Mesendoderm (in vitro differentiated cells): Measurements from ENCODE around the gene PELI3. TPM values are rescaled to one million over a fixed set of nuclear protein-coding genes. Genes with fewer than 3 reads are reported as not detected.

Source experiments
- DNase-seq: peaks from one replicate; pipeline ENCODE4 v3.0.0; 2013
- H2AK5ac ChIP-seq: 2 replicates; pipeline ENCODE4 v1.6.1; 2013; ENCODE audit warnings: low read length, inconsistent platforms
- H2BK120ac ChIP-seq: 2 replicates; pipeline ENCODE4 v1.6.1; 2013; ENCODE audit warnings: low read depth, mild to moderate bottlenecking, low read length, moderate library complexity, mixed read lengths
- H2BK15ac ChIP-seq: replicated peaks from 2 replicates; pipeline ENCODE4 v1.6.1; 2013; ENCODE audit warnings: low read depth, mild to moderate bottlenecking, moderate library complexity
- H2BK5ac ChIP-seq: 2 replicates; pipeline ENCODE4 v1.6.1; 2013; ENCODE audit warnings: low read length, inconsistent platforms
- H3K18ac ChIP-seq: 2 replicates; pipeline ENCODE4 v1.6.1; 2013; ENCODE audit warnings: mild to moderate bottlenecking, low read length, mixed read lengths
- H3K23ac ChIP-seq: one replicate; pipeline ENCODE4 v1.6.1; 2013; ENCODE audit warnings: low read length
- H3K27ac ChIP-seq: 2 replicates; pipeline ENCODE4 v1.5.1; 2013; ENCODE audit warnings: low read depth, mild to moderate bottlenecking, inconsistent platforms, low read length, moderate library complexity
- H3K27me3 ChIP-seq: 2 replicates; pipeline ENCODE4 v1.6.1; 2013; ENCODE audit warnings: low read length, control low read depth, mild to moderate bottlenecking, inconsistent platforms; ENCODE audit not compliant: insufficient read depth, poor library complexity
- H3K36me3 ChIP-seq: 2 replicates; pipeline ENCODE4 v1.6.1; 2013; ENCODE audit warnings: low read length, inconsistent platforms; ENCODE audit not compliant: control insufficient read depth, insufficient read depth
- H3K4ac ChIP-seq: one replicate; pipeline ENCODE4 v1.6.1; 2013; ENCODE audit warnings: low read depth, mild to moderate bottlenecking, low read length, moderate library complexity
- H3K4me1 ChIP-seq: 2 replicates; pipeline ENCODE4 v1.6.1; 2013; ENCODE audit warnings: low read depth, low read length, inconsistent platforms; ENCODE audit not compliant: control insufficient read depth
- H3K4me2 ChIP-seq: 2 replicates; pipeline ENCODE4 v1.6.1; 2013; ENCODE audit warnings: low read length
- H3K4me3 ChIP-seq: 2 replicates; pipeline ENCODE4 v1.5.1; 2013; ENCODE audit warnings: mild to moderate bottlenecking, low read length
- H3K56ac ChIP-seq: one replicate; pipeline ENCODE4 v1.6.1; 2013; ENCODE audit warnings: low read length
- H3K79me1 ChIP-seq: 2 replicates; pipeline ENCODE4 v1.6.1; 2013; ENCODE audit warnings: low read length, inconsistent platforms
- H3K79me2 ChIP-seq: 2 replicates; pipeline ENCODE4 v1.6.1; 2013; ENCODE audit warnings: mild to moderate bottlenecking, low read length; ENCODE audit not compliant: control insufficient read depth, insufficient read depth
- H3K9ac ChIP-seq: 2 replicates; pipeline ENCODE4 v1.6.1; 2013; ENCODE audit warnings: low read length, inconsistent platforms
- H4K5ac ChIP-seq: one replicate; pipeline ENCODE4 v1.6.1; 2013; ENCODE audit warnings: low read length
- H4K8ac ChIP-seq: one replicate; pipeline ENCODE4 v1.6.1; 2013; ENCODE audit warnings: low read depth, mild to moderate bottlenecking, control low read depth, low read length, moderate library complexity
- WGBS: extraction: QIAGEN DNeasy Blood & Tissue Kit; methylation state at CpG from one replicate; pipeline ENCODE4 v1.1.7; 2013; ENCODE audit warnings: low lambda C conversion rate, missing lambda C conversion rate; ENCODE audit not compliant: insufficient coverage; ENCODE audit errors: extremely low coverage; 5-methylcytosine and 5-hydroxymethylcytosine counted together
- polyA plus RNA-seq, 2 experiments: library from polyadenylated mRNA; stranded (reverse); fragments of 200-250 nt; gene quantifications; one replicate each; pipeline ENCODE4 v1.2.3, GENCODE V29; 2013

Gene PELI3
- polyA plus RNA-seq (2013, experiment 1 of 2) = 3.1 TPM
- 3.4 TPM for polyA plus RNA-seq (2013, experiment 2 of 2)

- peak within 1 kb of the TSS; percentile 11 for H2BK5ac ChIP-seq
- peak within 1 kb of the TSS; percentile 84 for H3K4me2 ChIP-seq
- no peaks in the 10 kb centered on the region for H3K27me3 ChIP-seq
- H2BK120ac ChIP-seq = no peak within 1 kb of the TSS
- H3K18ac ChIP-seq = peak within 1 kb of the TSS; percentile 17
- H3K4ac ChIP-seq = peak within 1 kb of the TSS; percentile 73
- no peaks in the 10 kb centered on the region for H3K79me2 ChIP-seq
- peak within 1 kb of the TSS; percentile 74 for H3K9ac ChIP-seq
- H3K36me3 ChIP-seq = no peaks in the 10 kb centered on the region
- no CpG with 5 or more reads among the region's 63 CpGs for WGBS
- H3K56ac ChIP-seq = peak within 1 kb of the TSS; percentile 85
- H2AK5ac ChIP-seq = no peak within 1 kb of the TSS
- H4K8ac ChIP-seq = no peak within 1 kb of the TSS
- no peak within 1 kb of the TSS for H3K27ac ChIP-seq
- H3K4me1 ChIP-seq = peaks cover 8% of the 10 kb centered on the region
- no peak within 1 kb of the TSS for H3K23ac ChIP-seq
- no peaks in the 10 kb centered on the region for H3K79me1 ChIP-seq
- no peak within 1 kb of the TSS for H2BK15ac ChIP-seq
- no peak within 1 kb of the TSS for H4K5ac ChIP-seq
- peak; percentile 93 for DNase-seq
- peak within 1 kb of the TSS; percentile 69 for H3K4me3 ChIP-seq
Measured at GRCh38 chr11:66466225-66467033, at the start of gene PELI3. PELI3 (plus strand) TSS chr11:66466905; CDS start chr11:66468129, 1,224 bp downstream.

GRCh38 chr11:66417000-66417399 is 49.7 kb upstream of the PELI3 start:
- Histone ChIP-seq H3K18ac (no peak overlapping the region), H2BK120ac (no peak overlapping the region), H3K4me3 (no peak overlapping the region), H3K79me2 (no peaks in the 10 kb centered on the region), H4K5ac (no peak overlapping the region), H2BK15ac (no peak overlapping the region), H2BK5ac (no peak overlapping the region), H3K4me1 (peaks cover 2% of the 10 kb centered on the region), H3K27me3 (peaks cover 22% of the 10 kb centered on the region), H3K4ac (no peak overlapping the region), H3K79me1 (no peaks in the 10 kb centered on the region), H3K56ac (no peak overlapping the region), H3K4me2 (no peak overlapping the region), H2AK5ac (no peak overlapping the region), H3K27ac (no peak overlapping the region), H3K23ac (no peak overlapping the region), H3K36me3 (no peaks in the 10 kb centered on the region), H4K8ac (no peak overlapping the region), H3K9ac (no peak overlapping the region)
- WGBS = no CpG with 5 or more reads among the region's 11 CpGs
- no peak for DNase-seq

- H3K4ac ChIP-seq = no peak overlapping the region
- H4K8ac ChIP-seq = no peak overlapping the region
- no peak overlapping the region for H2BK15ac ChIP-seq
- H2BK120ac ChIP-seq = no peak overlapping the region
- H3K4me3 ChIP-seq = no peak overlapping the region
- no peaks in the 10 kb centered on the region for H3K36me3 ChIP-seq
- peaks cover 2% of the 10 kb centered on the region for H3K4me1 ChIP-seq
- no peak overlapping the region for H3K27ac ChIP-seq
- DNase-seq = peak; percentile 92
- H3K79me2 ChIP-seq = no peaks in the 10 kb centered on the region
- H3K56ac ChIP-seq = no peak overlapping the region
- H2AK5ac ChIP-seq = no peak overlapping the region
- peaks cover 22% of the 10 kb centered on the region for H3K27me3 ChIP-seq
- no peak overlapping the region for H3K4me2 ChIP-seq
- no CpG with 5 or more reads among the region's 16 CpGs for WGBS
- H4K5ac ChIP-seq = no peak overlapping the region
- H2BK5ac ChIP-seq = no peak overlapping the region
- no peaks in the 10 kb centered on the region for H3K79me1 ChIP-seq
- no peak overlapping the region for H3K9ac ChIP-seq
- no peak overlapping the region for H3K23ac ChIP-seq
- H3K18ac ChIP-seq = no peak overlapping the region
Measured at GRCh38 chr11:66418168-66418985, 48.3 kb upstream of the PELI3 start.

- Histone ChIP-seq H3K79me1 (no peaks in the 10 kb centered on the region), H2AK5ac (no peak overlapping the region), H2BK120ac (no peak overlapping the region), H3K9ac (no peak overlapping the region), H3K56ac (no peak overlapping the region), H3K23ac (no peak overlapping the region), H3K4me3 (no peak overlapping the region), H4K8ac (no peak overlapping the region), H3K27ac (no peak overlapping the region), H3K4me2 (no peak overlapping the region), H3K79me2 (no peaks in the 10 kb centered on the region), H3K4me1 (peaks cover 2% of the 10 kb centered on the region), H3K36me3 (no peaks in the 10 kb centered on the region), H2BK5ac (no peak overlapping the region), H3K4ac (no peak overlapping the region), H3K27me3 (peaks cover 22% of the 10 kb centered on the region), H4K5ac (no peak overlapping the region), H2BK15ac (no peak overlapping the region), H3K18ac (no peak overlapping the region)
- WGBS = no CpG with 5 or more reads among the region's 3 CpGs
- DNase-seq = no peak
Measured at GRCh38 chr11:66418986-66419308, 47.8 kb upstream of the PELI3 start.

GRCh38 chr11:66419825-66420224 is 46.9 kb upstream of the PELI3 start:
- Histone ChIP-seq H3K79me2 (no peaks in the 10 kb centered on the region), H3K4ac (no peak overlapping the region), H3K36me3 (no peaks in the 10 kb centered on the region), H2BK120ac (no peak overlapping the region), H4K8ac (no peak overlapping the region), H3K79me1 (no peaks in the 10 kb centered on the region), H3K18ac (no peak overlapping the region), H2AK5ac (no peak overlapping the region), H2BK15ac (no peak overlapping the region), H3K23ac (no peak overlapping the region), H4K5ac (no peak overlapping the region), H3K4me2 (no peak overlapping the region), H3K4me3 (no peak overlapping the region), H3K56ac (no peak overlapping the region), H2BK5ac (no peak overlapping the region), H3K4me1 (peaks cover 2% of the 10 kb centered on the region), H3K27me3 (peaks cover 22% of the 10 kb centered on the region), H3K27ac (no peak overlapping the region), H3K9ac (no peak overlapping the region)
- peak; percentile 43 for DNase-seq
- WGBS = no CpG with 5 or more reads among the region's 30 CpGs
